HG03045 (cell line): ENCODE data around the gene IQCN.
"Not testable (repeated sequence)": the region's sequence is repeated elsewhere in the genome, so short reads cannot be mapped to it uniquely, and the experiment has no call there.

ENCODE experiments used
- ATAC-seq: cut with Tn5 transposase; IDR thresholded peaks from one replicate; pipeline ENCODE4 v1.9.1; 2021; ENCODE audit warnings: mild to moderate bottlenecking, moderate library complexity; ENCODE audit not compliant: unreplicated experiment

Gene IQCN

GRCh38 chr19:18218600-18218999 is 55.7 kb downstream of the IQCN start:
- no peak for ATAC-seq

- ATAC-seq = no peak
Measured at GRCh38 chr19:18218159-18218558, 56.1 kb downstream of the IQCN start.

DNA sequence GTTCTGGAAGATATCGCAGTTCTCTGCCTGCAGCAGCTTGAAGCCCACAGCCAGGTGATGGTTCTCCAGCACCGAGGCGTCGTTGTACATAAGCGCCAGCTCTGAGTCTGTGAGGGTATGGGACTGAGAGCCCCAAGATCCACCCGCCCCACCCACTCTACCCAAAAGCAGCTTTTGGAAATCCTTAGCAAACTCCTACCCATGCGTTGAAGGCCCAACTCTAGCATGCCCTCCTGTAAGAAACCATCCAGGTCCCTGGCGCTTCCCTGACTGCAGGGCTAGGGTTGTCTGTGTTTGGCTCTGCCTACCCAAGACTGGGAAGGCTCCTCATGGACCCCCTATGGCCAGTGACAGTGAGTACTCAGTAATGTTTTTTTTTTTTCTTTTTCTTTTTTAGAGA is 57.5 kb downstream of the IQCN start:
- ATAC-seq = no peak

DNA sequence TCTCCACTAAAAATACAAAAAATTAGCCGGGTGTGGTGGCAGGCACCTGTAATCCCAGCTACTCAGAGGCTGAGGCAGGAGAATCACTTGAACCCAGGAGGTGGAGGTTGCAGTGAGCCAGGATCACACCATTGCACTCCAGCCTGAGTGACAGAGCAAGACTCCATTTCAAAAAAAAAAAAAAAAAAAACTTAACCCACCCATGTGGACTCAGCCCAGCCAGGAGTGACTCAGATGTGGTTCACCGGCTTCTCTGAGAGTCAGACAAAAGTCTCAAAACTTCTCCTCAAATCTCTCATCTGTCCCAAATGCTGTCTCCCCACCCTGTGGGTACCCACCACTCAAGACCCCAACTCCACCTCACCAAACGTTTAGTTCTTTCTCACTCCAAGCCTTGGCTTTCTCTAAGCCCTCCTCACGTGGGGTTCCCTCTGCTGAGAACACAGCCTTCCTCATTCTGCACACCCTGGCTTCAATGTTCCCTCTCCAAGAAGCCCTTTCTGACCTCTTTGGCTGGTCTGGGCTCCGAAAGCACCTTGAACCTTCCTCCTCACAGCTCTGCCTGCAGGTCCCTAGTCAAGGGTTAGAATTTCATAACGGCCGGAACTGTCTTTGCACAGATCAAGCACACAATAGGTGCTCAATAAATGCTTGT is 59.3 kb downstream of the IQCN start:
- ATAC-seq = no peak

DNA sequence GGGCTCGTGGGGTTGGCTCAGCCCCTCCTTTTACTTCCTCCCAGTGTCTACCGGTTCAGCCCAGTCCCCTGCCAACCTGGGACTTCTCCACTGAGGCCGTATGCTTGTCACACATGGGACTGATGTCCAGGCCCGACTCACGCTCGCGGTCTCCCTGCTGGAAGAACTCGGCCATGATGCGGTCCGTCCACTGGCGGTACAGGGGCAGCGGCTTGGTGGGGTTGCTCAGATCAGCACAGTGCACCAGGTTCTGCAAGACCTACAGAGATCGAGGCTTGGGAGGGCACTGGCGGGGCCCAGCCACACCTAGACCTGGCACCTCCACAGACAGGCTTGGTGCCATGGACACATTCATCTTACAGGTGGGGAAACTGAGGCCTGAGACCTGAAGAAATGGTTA is 62.6 kb downstream of the IQCN start:
- no peak for ATAC-seq

DNA sequence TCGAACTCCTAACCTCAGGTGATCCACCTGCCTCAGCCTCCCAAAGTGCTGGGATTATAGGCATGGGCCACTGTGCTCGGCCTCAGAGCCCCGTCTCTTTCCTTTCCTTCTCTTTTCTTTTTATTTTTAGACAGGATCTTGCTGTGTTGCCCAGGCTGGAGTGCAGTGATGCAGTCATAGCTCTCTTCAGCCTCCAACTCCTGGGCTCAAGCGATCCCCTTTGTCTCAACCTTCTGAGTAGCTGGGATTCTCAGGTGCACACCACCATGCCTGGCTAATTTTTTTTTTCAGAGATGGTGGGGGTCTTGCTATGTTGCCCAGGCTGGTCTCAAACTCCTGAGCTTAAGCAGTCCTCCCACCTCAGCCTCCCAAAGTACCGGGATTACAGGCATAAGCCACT is 64.3 kb downstream of the IQCN start:
- ATAC-seq = not testable (repeated sequence)

GRCh38 chr19:18208098-18208951 is 65.9 kb downstream of the IQCN start:
- no peak for ATAC-seq
